ENCODE results near the gene POMGNT2. TPM values are rescaled to one million over a fixed set of nuclear protein-coding genes. Genes with fewer than 3 reads are reported as not detected.

The POMGNT2 gene
- total RNA-seq, 1 experiment from 2014 or later: 10.1 TPM

DNA sequence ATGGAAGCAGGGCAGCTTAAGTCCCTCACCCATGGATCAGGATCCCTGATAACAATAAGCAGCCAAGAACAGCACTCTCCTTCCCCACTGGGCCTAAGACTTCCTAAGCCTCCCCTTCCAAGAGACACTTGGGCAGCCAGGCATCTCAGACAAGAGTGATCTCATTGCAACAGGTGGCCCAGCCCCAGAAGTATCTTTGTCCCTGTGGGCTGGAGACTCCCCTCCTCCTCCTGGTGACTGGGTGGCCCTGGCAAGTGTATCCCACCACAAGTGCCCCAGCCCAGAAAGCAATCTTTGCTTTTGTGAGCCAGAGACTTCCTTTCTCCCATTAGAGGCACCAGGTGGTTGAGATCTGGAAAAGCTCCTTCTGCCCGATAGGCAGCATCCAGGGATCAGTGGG lies 40.7 kb upstream of the POMGNT2 start:
- intact Hi-C loops (cut with micrococcal nuclease; ENCODE audit: unreplicated experiment): no loop called here
- CTCF ChIA-PET: no interaction called here
- H3K36me3 ChIP-seq (ENCODE audit: control insufficient read depth, insufficient read depth, low read length): no peaks in the 10 kb centered on the region
- BruUV-seq (replicated peaks): no TSS peak
- H3K27me3 ChIP-seq (ENCODE audit: control insufficient read depth, insufficient read depth, low read length): 0 out of 2 replicates have a peak, but pooled peaks cover 2% of the 10 kb centered on the region
- no peaks in the 10 kb centered on the region for H3K9me3 ChIP-seq (ENCODE audit: control insufficient read depth, insufficient read depth, low read depth, low read length)
- in situ Hi-C loops (cut with HindIII; ENCODE audit: low pct_unique_long_range_greater_than_20kb, low sequenced_read_pairs): no loop called here
- no peak overlapping the region for H3K27ac ChIP-seq (ENCODE audit: low read length)
- no peak for ATAC-seq
- no peak overlapping the region for H3K4me3 ChIP-seq (ENCODE audit: low read depth in 2 of 2, low read length in 2 of 2)
- no peak for DNase-seq (ENCODE audit: low read depth, low spot score)
- TF ChIP-seq TCF7L2 (IDR thresholded peaks at IDR 0.05; ENCODE audit: low read depth, low read length): no peak
- TF ChIP-seq, protein P1, sequence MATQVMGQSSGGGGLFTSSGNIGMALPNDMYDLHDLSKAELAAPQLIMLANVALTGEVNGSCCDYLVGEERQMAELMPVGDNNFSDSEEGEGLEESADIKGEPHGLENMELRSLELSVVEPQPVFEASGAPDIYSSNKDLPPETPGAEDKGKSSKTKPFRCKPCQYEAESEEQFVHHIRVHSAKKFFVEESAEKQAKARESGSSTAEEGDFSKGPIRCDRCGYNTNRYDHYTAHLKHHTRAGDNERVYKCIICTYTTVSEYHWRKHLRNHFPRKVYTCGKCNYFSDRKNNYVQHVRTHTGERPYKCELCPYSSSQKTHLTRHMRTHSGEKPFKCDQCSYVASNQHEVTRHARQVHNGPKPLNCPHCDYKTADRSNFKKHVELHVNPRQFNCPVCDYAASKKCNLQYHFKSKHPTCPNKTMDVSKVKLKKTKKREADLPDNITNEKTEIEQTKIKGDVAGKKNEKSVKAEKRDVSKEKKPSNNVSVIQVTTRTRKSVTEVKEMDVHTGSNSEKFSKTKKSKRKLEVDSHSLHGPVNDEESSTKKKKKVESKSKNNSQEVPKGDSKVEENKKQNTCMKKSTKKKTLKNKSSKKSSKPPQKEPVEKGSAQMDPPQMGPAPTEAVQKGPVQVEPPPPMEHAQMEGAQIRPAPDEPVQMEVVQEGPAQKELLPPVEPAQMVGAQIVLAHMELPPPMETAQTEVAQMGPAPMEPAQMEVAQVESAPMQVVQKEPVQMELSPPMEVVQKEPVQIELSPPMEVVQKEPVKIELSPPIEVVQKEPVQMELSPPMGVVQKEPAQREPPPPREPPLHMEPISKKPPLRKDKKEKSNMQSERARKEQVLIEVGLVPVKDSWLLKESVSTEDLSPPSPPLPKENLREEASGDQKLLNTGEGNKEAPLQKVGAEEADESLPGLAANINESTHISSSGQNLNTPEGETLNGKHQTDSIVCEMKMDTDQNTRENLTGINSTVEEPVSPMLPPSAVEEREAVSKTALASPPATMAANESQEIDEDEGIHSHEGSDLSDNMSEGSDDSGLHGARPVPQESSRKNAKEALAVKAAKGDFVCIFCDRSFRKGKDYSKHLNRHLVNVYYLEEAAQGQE (IDR thresholded peaks at IDR 0.05; ENCODE audit: insufficient read depth in 1 of 2, low read depth in 2 of 2, low read length in 1 of 2): no peak
- TF ChIP-seq CTCF (IDR thresholded peaks at IDR 0.05): no peak
- no peak for TF ChIP-seq POLR2AphosphoS5 (IDR thresholded peaks at IDR 0.05; ENCODE audit: low read depth, low read length)
- no peak for TF ChIP-seq SIN3A (IDR thresholded peaks at IDR 0.05; ENCODE audit: borderline replicate concordance, insufficient read depth, low read depth, low read length)
- H3K4me1 ChIP-seq (ENCODE audit: control insufficient read depth, insufficient read depth, low read length): no peaks in the 10 kb centered on the region
- POLR2A ChIA-PET: no interaction called here

GRCh38 chr3:43144761-43145490 lies 39.0 kb upstream of the POMGNT2 start:
- Histone ChIP-seq H3K27ac (ENCODE audit: low read length) (no peak overlapping the region), H3K4me1 (ENCODE audit: control insufficient read depth, insufficient read depth, low read length) (no peaks in the 10 kb centered on the region), H3K4me3 (ENCODE audit: low read depth in 2 of 2, low read length in 2 of 2) (no peak overlapping the region), H3K27me3 (ENCODE audit: control insufficient read depth, insufficient read depth, low read length) (0 out of 2 replicates have a peak, but pooled peaks cover 2% of the 10 kb centered on the region), H3K9me3 (ENCODE audit: control insufficient read depth, insufficient read depth, low read depth, low read length) (no peaks in the 10 kb centered on the region), H3K36me3 (ENCODE audit: control insufficient read depth, insufficient read depth, low read length) (no peaks in the 10 kb centered on the region)
- no TSS peak for BruUV-seq (replicated peaks)
- in situ Hi-C loops (cut with HindIII; ENCODE audit: low pct_unique_long_range_greater_than_20kb, low sequenced_read_pairs) (no loop called here), intact Hi-C loops (cut with micrococcal nuclease; ENCODE audit: unreplicated experiment) (no loop called here)
- POLR2A ChIA-PET: no interaction called here
- TF ChIP-seq TCF7L2 (IDR thresholded peaks at IDR 0.05; ENCODE audit: low read depth, low read length) (no peak), CTCF (IDR thresholded peaks at IDR 0.05) (no peak), SIN3A (IDR thresholded peaks at IDR 0.05; ENCODE audit: borderline replicate concordance, insufficient read depth, low read depth, low read length) (no peak), POLR2AphosphoS5 (IDR thresholded peaks at IDR 0.05; ENCODE audit: low read depth, low read length) (no peak)
- TF ChIP-seq, protein P1 (IDR thresholded peaks at IDR 0.05; ENCODE audit: insufficient read depth in 1 of 2, low read depth in 2 of 2, low read length in 1 of 2): no peak
- ATAC-seq: no peak
- CTCF ChIA-PET: no interaction called here
- DNase-seq (ENCODE audit: low read depth, low spot score): no peak

Data from Panc1 (cell line).